ENCODE results near the gene ACTN1.

The ACTN1 gene

DNA sequence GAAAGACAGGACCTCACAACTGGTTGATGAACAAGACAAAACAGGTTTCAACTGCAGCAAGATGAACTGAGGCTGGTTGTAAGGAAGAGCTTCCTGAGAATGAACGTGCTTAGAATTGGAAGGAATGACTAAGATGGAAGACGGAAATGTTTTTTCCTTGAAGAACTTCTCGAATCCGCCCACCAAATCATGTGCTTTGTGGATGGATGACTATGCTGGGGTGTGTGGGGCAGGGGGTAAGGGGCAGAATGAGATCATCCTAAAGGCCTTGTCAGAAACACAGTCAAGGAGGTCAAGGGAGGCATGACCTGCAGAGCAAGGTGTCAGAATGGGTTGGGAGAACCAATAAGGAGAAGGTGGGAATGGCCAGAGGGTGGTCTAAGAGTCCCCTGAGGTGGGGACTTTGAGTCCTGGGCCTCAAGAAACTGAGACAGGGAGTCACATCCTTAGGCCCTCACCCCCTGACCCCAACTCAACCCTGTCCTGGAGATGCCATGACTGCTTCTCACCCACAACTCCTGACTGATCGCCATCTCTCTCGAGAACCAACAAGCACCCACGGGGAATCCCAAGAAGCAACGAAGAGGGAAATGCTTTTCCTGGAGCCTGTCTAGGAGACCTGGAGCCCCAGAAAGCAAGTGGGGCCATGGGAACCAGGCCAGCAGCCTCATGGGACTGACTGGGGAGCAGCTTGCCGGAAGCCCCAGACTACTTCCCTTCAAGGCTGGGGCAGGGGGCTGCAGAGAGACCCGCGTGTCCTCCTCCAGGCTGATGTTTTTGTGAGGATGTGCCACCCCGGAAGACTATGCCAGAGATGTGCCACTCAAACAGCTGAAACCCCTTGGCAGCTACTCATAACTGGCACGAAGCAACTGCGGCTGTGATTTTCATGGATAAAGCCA, 84.0 kb downstream of the ACTN1 start:
- Histone ChIP-seq H3K27ac (ENCODE audit: low read length) (no peak overlapping the region), H3K79me2 (ENCODE audit: low read length) (no peaks in the 10 kb centered on the region), H4K20me1 (ENCODE audit: insufficient read depth, low read length) (no peaks in the 10 kb centered on the region), H3K4me3 (ENCODE audit: low read length) (no peak overlapping the region), H3K36me3 (replicated peaks; ENCODE audit: low read depth, low read length) (no peaks in the 10 kb centered on the region), H3K9me3 (ENCODE audit: insufficient read depth, low read length) (no peaks in the 10 kb centered on the region), H2AFZ (ENCODE audit: low read depth, low read length) (no peak overlapping the region), H3K4me2 (ENCODE audit: low read length) (no peak overlapping the region), H3K27me3 (ENCODE audit: low read depth, low read length) (no peaks in the 10 kb centered on the region), H3K9ac (ENCODE audit: low read length) (no peak overlapping the region), H3K4me1 (ENCODE audit: low read length) (no peaks in the 10 kb centered on the region)
- TF ChIP-seq, protein P1, sequence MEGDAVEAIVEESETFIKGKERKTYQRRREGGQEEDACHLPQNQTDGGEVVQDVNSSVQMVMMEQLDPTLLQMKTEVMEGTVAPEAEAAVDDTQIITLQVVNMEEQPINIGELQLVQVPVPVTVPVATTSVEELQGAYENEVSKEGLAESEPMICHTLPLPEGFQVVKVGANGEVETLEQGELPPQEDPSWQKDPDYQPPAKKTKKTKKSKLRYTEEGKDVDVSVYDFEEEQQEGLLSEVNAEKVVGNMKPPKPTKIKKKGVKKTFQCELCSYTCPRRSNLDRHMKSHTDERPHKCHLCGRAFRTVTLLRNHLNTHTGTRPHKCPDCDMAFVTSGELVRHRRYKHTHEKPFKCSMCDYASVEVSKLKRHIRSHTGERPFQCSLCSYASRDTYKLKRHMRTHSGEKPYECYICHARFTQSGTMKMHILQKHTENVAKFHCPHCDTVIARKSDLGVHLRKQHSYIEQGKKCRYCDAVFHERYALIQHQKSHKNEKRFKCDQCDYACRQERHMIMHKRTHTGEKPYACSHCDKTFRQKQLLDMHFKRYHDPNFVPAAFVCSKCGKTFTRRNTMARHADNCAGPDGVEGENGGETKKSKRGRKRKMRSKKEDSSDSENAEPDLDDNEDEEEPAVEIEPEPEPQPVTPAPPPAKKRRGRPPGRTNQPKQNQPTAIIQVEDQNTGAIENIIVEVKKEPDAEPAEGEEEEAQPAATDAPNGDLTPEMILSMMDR (IDR thresholded peaks at IDR 0.05; ENCODE audit: low read depth, low read length) = no peak
- TF ChIP-seq EZH2phosphoT487 (IDR thresholded peaks at IDR 0.05; ENCODE audit: low read depth) = no peak

DNA sequence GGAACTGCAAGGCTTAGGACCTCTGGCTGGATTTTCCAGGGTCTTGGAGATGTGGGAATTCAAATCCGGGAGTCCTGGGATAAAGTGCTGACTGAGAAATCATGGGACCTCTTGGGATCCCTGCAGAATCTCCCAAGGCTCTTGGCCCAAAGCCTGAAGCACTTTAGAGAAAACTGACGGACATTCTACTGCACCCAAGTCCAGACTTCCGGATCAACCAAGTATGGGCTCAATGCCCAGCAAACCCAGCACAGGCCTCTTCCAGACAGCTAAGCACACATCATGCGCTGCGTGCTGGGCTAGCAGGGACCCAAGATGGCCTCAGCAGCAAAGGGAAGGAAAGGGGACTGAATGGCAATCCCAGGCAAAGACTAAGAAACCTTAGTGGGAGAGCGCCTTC, 85.0 kb downstream of the ACTN1 start:
- H3K36me3 ChIP-seq (replicated peaks; ENCODE audit: low read depth, low read length) = no peaks in the 10 kb centered on the region
- no peaks in the 10 kb centered on the region for H3K79me2 ChIP-seq (ENCODE audit: low read length)
- H3K9ac ChIP-seq (ENCODE audit: low read length) = no peak overlapping the region
- H3K4me1 ChIP-seq (ENCODE audit: low read length) = no peaks in the 10 kb centered on the region
- no peak overlapping the region for H2AFZ ChIP-seq (ENCODE audit: low read depth, low read length)
- no peaks in the 10 kb centered on the region for H4K20me1 ChIP-seq (ENCODE audit: insufficient read depth, low read length)
- no peaks in the 10 kb centered on the region for H3K27me3 ChIP-seq (ENCODE audit: low read depth, low read length)
- no peak overlapping the region for H3K27ac ChIP-seq (ENCODE audit: low read length)
- TF ChIP-seq, protein P1 (IDR thresholded peaks at IDR 0.05; ENCODE audit: low read depth, low read length) = no peak
- TF ChIP-seq EZH2phosphoT487 (IDR thresholded peaks at IDR 0.05; ENCODE audit: low read depth) = no peak
- no peaks in the 10 kb centered on the region for H3K9me3 ChIP-seq (ENCODE audit: insufficient read depth, low read length)
- no peak overlapping the region for H3K4me2 ChIP-seq (ENCODE audit: low read length)
- no peak overlapping the region for H3K4me3 ChIP-seq (ENCODE audit: low read length)

DNA sequence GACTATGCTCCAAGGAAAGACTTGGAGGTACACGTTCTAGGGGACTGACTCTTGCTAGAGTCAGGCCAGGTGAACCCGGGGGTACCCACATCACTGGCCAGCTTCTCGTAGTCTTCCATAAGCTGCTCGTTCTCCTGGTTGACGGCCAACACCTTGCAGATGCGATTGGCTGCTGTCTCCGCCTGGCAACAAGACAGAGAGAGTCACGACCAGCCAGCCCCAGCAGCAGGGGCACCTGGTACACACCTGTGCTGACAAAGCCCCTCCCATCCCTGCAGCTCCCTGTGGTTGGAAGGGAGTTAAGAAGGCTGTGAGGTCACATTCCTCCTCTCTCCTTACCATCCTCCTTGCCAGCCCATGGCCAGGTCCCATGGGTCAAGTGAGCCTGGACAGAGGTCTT, 85.5 kb downstream of the ACTN1 start:
- H3K9ac ChIP-seq (ENCODE audit: low read length) = no peak overlapping the region
- H3K4me1 ChIP-seq (ENCODE audit: low read length) = no peaks in the 10 kb centered on the region
- H2AFZ ChIP-seq (ENCODE audit: low read depth, low read length) = no peak overlapping the region
- no peak overlapping the region for H3K4me2 ChIP-seq (ENCODE audit: low read length)
- H3K27ac ChIP-seq (ENCODE audit: low read length) = no peak overlapping the region
- TF ChIP-seq, protein P1 (IDR thresholded peaks at IDR 0.05; ENCODE audit: low read depth, low read length) = no peak
- no peak for TF ChIP-seq EZH2phosphoT487 (IDR thresholded peaks at IDR 0.05; ENCODE audit: low read depth)
- no peaks in the 10 kb centered on the region for H3K36me3 ChIP-seq (replicated peaks; ENCODE audit: low read depth, low read length)
- H3K9me3 ChIP-seq (ENCODE audit: insufficient read depth, low read length) = no peaks in the 10 kb centered on the region
- H3K4me3 ChIP-seq (ENCODE audit: low read length) = no peak overlapping the region
- H4K20me1 ChIP-seq (ENCODE audit: insufficient read depth, low read length) = no peaks in the 10 kb centered on the region
- no peaks in the 10 kb centered on the region for H3K27me3 ChIP-seq (ENCODE audit: low read depth, low read length)
- H3K79me2 ChIP-seq (ENCODE audit: low read length) = no peaks in the 10 kb centered on the region

DNA sequence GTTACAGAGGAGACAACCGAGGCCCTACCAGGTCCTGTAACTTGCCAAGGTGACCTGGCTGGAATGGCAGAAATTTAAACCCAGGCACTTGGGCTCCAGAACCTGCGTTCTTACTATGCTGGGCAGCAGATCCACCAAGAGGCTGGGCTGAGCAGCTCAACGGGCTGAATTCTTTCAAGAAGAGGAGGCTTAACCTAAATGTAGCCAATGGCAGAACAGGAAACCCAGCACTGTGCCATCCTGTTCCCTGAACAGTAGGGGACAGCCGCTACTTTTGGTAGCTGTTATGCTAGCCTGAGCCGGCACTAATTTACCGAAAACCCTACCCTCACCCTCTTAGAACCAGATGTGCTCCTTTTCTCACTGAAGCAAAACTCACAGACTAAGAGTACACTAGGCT, 86.1 kb downstream of the ACTN1 start:
- H4K20me1 ChIP-seq (ENCODE audit: insufficient read depth, low read length) = no peaks in the 10 kb centered on the region

More for the DNA sequence above, 86.1 kb downstream of the ACTN1 start:
- Histone ChIP-seq H3K27me3 (ENCODE audit: low read depth, low read length) (no peaks in the 10 kb centered on the region), H3K9me3 (ENCODE audit: insufficient read depth, low read length) (no peaks in the 10 kb centered on the region), H3K9ac (ENCODE audit: low read length) (no peak overlapping the region), H3K4me1 (ENCODE audit: low read length) (no peaks in the 10 kb centered on the region), H3K4me2 (ENCODE audit: low read length) (no peak overlapping the region), H2AFZ (ENCODE audit: low read depth, low read length) (no peak overlapping the region), H3K79me2 (ENCODE audit: low read length) (no peaks in the 10 kb centered on the region), H3K36me3 (replicated peaks; ENCODE audit: low read depth, low read length) (no peaks in the 10 kb centered on the region), H3K27ac (ENCODE audit: low read length) (no peak overlapping the region), H3K4me3 (ENCODE audit: low read length) (no peak overlapping the region)
- TF ChIP-seq, protein P1 (IDR thresholded peaks at IDR 0.05; ENCODE audit: low read depth, low read length) = no peak
- no peak for TF ChIP-seq EZH2phosphoT487 (IDR thresholded peaks at IDR 0.05; ENCODE audit: low read depth)
